Activated effector memory CD4-positive, alpha-beta T cell treated with anti-CD3 and anti-CD28 coated beads, Interleukin-2, amount 50 U/mL, for 16 hours (primary cell): Measurements from ENCODE around the gene OTOS.

Source experiments
- DNase-seq: peaks from one replicate; pipeline ENCODE4 v3.0.0-alpha.2; 2020

The OTOS gene

DNA sequence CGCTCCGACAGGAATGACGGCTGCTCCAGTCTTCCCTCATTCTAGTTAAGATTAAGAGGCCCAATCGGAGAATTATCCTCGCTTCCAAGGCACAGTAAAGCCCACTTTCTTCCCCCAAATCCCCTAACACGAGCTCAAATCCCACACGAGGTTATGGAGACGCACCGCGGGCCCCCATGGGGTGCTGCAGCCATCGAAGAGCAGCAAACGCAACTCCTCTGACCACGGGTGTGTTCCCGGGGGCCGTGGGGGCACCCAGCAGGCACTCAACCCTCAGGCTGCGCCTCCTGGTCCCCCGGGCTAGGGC is 4.8 kb downstream of the OTOS start:
- no peak for DNase-seq

DNA sequence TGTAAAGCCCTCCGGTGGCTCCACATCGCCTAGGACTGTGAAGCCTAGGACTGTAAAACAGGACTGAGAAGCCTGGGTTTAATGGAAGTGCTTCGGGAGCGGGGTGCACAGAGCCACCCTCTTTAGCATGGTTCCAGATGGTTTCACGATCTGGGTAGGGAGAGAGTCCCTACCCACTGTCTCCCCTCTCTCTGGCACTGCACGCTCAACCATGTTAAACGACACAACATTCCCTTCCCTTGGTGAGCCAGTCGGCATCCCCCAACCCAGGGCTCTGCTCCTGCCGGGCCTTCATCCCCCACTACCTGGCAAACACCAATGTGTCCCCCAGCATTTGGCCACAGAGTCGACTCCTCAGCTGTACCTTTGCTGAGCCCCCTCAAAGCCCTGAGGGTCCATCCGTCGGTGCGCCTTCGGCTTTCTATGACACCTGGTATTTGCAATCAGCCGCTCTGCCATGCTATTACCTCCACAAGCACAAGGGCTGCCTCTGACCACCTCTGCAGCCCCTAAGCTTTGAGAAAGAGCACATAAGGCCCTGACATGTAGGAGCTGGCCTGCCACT is 5.4 kb downstream of the OTOS start:
- DNase-seq, result no peak

DNA sequence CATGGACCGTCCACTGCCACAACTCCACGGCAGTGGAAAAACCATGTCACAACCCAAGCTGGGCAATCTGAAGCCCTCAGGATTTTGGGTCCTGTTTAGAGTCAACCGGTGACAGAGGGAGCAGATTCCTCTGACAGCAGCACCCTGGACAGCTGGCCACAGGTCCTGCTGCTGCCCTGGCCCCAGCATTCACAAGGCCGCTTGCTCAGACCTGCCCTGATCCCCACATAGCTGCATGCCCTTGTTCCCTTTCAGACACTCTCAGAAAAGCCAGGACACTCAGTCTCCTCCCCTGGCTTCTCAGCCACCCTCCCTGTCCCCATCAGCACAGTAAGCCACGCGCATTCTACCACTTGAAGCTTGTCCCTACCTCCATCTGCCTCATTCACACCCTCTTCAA is 6.0 kb downstream of the OTOS start:
- DNase-seq, result peak; percentile 53

DNA sequence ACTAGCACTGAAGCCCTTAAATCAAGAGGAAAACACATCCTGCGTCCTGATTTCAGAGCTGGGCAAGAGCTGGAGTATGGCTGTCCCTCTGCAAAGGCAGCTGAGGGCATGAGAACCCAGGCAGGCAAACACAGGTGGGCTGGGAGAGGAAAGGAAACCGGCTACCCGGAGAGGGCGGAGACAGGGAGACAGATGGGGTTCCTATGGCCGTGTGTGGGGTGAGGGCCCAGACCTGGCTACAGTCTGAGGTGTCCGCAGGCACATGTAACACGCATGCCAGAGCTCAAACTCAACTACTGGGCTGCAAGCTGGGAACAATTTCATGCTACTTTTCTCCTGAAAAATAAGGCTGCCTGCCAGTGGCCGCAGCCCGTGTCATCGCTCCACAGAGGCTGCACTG is 7.1 kb downstream of the OTOS start:
- peak; percentile 27 for DNase-seq

DNA sequence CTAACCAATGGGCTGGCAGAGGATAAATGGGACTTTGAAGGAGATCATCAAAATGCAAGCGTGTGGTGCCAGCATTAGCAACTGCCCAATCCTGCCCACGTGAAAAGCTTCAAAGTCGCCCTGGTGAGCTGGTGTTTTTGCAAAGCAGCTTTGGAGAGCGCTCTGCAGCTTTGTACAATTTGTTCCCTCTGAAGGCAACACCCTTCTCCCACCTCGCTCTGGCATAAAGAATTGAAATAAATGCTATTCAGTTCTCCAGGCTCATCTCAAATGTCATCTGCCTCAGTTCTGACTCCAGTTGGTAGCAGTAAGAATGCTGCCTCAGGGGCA is 7.8 kb downstream of the OTOS start:
- DNase-seq, result peak; percentile 49

DNA sequence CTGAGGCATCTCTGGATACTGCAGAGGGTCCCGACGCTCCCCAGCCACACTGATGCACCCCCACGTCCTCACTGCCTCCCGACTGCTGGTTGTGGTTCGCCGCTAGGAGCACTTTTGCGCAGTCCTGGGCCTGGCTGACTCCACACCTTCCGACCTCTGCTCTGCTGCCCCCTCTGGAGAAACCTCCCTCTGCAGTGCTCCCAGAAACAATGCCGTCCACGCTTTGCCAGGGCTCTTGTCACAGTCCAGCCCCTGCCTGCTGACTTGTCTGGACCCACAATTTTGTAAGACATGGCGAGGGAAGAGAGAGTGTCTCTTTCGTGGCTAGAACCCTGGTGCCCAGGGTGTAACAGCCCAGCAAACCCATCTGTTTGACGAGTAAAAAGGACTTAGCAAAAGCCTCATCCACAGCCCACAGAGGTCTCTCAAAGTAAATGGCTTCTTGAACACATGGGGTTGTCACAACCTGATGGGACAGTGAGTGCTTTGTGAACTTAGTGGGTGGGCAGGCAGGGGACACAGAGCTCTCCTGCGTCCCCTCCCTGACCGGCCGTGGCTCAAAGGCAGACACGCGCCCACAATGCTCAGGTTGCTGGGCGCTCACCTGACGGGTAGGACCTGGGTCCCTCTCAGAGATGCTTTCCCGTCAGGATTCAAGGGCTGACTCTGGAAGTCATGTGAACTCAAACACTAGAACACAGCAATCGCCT is 8.4 kb downstream of the OTOS start:
- peak; percentile 56 for DNase-seq

DNA sequence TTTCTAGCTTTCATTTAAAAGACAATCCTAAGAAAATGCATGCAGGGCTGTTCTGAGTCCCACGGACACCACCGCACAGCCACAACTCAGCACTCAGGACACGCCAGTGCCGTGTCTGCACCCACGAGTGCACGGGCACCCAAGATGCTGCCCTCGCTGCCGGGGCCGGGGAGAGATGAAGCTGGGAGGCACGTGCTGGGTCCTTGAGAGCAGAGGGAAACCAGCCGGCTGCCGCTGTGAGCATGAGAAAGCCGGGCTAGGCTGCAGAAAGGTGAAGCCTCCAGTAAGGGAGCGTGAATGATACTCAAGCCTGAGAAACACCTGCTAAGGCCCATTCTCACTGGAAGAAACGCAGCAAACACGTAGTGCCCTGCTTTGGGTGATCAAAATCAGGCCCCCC is 9.2 kb downstream of the OTOS start:
- peak; percentile 54 for DNase-seq

DNA sequence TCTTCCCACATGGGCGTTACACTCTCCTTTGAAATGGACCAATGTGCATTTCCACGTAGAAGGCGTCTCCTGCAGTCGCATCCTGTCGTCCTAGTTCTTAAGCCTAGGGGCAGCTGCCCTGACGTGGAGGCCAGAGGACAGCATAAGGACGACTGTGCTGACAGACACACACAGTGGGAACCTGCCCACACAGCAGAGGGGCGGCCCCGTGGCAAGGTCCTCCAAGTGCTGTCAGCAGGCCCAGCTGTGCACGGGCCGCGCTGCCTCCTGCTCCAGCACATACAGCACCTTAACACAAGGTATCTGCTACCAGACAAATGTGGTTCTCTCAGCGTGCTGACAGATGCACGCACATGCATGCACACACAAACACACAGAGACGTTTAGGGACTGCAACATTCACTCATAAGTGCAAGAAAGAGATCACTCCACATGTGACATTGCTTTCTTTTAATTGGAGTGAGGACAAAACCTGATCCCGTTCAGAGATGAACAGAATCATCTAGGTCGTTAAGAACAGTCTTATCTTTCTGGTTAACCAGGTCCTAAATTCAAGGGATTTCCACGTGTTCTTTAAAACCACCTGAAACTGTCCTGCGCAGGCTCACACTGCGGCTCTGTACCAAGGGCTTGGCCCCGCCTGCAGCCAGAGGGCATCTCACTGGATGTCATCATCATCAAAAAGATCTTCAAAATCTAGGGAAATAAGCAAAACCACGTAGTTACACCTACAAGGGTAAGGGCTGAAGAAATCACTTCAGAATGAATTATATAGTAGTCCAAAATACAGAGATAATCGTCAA is 9.9 kb downstream of the OTOS start:
- DNase-seq, result peak; percentile 51

DNA sequence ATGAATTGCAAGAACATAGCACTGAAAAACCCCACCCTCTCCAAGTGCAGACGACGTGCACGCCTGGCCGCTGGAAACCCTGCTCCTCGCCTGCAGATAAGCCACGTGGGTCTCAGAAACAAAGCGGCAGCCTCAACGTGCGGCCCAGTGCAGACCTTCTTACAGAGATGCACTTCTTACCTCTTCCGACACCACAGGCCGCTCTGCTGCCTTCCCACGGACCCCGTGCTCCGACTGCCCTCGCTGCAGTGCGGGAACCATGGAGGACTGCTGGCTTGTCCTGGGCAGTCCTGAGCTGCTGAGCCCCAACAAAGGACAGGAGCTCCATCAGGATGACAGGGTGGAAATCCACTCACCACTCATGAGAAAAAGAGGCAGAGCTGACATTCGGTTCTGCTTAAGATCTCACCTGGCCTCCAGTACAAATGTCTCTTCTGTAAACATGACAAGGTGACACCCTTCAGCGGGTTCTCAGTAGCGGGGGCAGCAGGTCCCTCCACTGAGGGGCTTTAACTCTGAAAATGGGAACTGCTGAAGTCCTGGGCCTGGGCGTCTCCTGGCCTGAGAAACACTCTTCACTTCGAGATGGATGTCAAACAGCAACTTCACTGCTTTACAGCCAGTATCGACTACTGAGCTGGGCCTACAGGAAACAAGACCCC is 10.6 kb downstream of the OTOS start:
- peak; percentile 25 for DNase-seq

DNA sequence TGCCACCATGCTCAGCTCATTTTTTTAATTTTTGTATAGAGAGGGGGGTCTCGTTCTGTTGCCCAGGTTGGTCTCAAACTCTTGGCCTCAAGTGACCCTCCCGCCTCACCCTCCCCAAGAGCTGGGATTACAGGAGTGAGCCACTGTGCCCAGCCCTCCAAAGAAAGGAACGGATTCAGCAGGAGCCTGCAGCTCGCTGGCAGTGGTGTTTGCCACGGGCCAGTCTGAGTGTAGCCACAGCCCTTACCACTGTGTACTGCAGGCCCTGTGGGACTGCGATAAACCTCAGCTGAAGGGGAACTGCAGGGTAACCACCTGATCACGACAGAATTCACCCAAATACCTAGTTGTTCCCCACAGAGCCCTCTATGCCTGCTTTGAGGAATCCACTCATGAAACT is 11.1 kb downstream of the OTOS start:
- peak; percentile 17 for DNase-seq

DNA sequence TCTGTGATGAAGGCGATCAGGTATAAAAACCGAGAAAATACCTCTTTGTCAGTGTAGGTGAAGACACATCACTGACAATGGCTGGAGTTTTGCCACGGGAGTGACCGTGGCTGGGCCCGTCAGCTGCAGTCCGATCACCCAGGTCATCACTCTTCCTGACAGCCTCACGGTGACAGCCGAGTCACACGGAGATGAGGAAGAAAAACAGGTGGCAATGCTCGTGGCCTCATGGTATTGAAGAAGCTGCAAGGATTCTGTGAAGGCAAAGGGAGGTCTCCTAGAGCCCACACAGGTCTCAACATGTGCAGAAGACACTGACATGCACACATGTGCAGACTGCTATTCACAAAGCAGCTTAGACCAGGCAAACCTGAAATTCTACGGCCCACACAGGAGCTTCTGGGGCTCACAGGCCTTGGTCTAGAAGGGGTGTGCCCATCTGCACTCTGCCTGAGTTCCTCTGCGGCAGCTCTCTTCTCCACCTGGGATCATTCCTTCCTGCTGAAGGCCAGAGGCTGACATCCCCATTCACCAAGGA is 11.8 kb downstream of the OTOS start:
- DNase-seq, result peak; percentile 14

DNA sequence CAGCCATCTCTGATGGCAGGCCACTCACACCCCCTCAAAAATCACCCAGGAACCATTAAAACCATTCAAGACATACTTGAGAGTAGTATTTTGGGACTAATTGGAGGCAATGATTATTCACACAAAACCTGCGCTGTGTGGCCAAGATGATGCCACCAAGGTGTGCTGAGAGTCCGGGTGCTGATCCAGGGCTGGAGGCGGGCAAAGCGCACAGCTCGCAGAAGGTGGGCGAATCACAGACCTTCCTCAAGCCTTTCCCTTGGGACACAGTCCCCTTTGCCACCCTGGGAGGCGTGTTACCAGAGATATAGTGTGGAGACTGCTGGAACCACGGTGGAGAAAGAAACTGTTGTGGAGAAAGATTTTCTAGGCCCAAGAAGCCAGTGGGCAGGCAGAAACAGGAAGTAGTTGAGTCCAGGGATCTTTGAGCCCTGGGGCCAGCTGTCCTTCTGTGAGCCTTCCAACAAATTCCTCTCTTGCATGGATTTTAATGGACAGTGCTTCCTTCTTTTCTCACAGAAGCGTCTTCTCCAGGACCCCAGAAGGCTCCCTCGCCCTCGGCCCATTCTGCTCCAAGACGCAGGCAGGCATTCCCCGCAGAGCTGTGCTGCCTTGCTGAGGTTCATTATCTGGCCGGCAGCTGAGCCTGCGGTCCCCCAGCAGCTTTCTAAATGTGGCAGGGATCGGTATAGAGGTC is 12.4 kb downstream of the OTOS start:
- peak; percentile 38 for DNase-seq

DNA sequence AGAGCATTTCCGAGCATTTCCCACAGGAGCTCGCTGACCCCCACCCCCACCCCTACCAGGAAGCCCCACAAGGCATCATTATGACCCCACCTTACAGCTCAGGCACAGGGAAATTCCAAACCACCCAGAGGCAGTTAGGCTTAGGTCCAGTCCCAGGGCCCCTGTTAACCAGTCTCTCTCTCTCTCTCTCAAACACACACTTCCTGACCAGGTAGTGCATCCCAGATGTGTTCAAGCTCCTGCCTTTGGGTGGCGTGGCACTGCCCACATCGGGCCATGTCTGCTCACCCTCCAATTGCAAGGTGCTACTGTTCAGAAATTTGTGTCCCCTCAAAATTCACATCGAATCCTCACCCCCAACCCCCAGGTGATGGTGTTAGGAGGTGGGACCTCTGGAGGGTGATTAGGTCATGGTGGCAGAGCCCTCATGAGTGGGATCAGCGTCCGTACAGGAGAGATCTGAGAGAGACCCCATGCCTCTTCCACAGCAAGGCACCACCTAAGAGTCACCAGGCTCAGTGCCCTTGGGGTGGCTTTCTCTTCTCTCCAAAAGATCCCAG is 13.2 kb downstream of the OTOS start:
- DNase-seq, result peak; percentile 24

DNA sequence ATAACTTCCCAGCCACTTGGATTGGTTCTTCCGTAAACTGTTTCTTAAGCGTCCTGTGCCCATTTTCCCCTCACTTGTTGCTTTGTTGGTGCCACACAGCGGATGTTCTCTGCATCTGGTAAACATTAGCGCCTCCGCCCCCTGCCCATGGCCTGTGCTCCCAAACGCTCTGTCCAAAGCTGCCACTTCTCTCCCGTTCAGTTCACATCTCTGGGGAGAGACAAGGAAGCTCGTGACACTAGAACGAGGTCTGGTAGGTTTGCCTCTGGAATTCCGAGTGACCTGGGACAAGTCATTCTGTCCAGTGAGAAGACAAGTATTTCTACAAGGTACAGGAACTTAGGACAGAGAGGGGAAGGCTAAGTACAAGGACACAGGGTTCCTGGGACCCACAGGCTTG is 13.7 kb downstream of the OTOS start:
- DNase-seq, result peak; percentile 37

DNA sequence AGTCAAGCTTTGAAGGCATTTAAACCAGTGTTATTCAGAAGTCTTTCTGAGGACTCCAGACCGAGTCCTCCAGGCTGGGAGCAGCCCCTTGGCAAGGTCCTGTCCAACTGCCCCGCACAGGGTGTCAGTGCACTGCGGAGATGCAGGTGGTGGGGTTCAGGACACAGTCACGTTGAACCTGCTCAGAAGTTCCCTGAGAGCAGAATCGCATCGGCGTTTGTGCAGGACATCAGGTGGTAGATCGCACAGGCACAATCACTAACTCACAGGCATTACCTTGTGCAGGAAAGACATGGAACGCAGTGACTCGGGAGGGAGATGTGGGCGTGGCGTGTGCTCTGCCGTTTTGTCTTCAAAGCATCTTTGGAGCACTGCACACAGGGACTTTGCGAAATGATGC is 14.7 kb downstream of the OTOS start:
- peak; percentile 39 for DNase-seq

DNA sequence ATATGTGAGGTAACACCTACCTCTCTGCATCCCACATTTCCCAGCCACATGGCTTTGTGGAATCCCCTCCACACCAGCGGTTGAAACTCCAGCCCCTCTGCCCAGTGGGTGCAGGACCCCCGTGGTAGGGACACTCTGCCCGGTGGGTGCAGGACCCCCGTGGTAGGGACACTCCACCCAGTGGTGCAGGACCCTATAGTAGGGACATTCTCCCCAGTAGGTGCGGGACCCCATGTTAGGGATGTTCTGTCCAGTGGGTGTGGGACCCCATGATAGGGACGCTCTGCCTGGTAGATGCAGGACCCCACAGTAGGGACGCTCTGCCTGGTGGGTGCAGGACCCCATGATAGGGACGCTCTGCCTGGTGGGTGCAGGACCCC is 15.8 kb downstream of the OTOS start:
- peak; percentile 58 for DNase-seq

DNA sequence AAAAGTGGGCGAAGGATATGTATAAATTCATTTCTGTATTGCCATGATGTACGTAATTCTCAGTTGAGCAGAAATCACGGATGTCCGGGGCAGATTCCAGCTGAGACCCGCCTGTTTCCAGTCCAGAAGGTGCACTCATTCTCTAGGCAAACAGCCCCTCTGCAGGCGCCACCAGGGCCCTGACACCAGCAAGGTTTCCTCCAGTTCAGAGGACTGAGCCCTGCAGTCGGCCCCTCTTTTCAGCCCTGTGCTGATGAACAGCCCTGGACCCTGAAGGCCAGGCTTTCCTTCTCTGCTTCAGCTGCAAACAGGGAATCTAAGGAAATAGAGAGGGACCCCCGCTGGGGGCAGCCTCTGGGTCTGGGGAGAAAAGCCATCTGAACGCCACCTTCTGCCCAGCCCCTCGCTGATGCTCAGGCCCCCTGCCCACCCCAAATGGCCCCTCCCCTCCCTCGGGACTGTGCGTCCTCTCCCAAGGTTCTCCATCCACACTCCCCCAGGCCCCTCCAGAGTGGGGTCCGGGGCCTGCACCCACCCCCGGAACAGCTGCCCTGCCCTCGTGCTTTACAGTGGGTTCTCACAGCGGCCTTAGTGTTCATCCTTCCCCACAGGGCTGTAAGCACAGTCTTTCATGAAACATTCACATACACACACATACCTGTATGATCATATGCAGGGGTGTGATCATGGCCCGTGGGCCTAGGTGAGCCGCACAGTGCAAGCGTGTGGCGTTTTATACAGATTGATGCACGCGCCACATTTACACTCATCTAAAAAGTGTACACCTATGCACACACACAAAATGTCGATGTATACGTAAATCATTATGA is 16.4 kb downstream of the OTOS start:
- peak; percentile 44 for DNase-seq

DNA sequence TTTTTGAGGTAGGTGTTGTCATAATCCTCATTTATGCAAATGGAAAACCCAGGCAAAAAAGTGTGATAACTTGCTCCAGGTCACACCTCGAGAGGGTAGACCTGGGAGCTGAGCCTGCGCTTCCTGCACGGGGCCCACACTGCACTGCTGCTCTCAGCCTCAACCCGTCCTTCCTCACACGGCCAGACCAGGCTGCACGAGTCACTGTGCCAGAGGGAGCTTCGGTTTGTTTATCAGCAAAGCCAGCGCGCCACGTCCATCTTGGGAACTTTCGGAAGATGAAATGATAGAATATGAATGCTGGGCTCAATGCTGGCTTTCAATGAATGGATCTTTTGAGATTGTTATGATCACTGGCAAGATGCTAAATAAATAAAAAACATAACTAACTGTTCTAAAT is 18.8 kb downstream of the OTOS start:
- DNase-seq, result no peak

DNA sequence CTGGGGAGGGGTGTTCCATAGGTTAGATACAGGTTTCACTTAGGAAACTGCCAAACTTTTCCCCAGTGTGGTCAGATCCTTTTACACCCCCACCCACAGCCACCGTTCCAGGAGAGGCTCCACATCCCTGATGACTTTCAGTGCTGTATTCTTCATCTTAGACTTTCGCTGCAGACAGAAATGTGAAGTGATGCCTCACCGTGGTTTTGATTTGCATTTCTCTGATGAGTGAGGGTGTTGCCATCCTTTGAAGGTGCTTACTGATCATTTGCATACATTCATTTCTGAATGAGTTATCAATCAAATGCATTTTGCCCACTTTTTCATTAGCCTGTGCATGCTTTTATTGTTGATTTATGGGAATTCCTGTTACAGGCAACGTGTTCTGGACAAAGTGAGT is 19.3 kb downstream of the OTOS start:
- DNase-seq, result peak; percentile 28

DNA sequence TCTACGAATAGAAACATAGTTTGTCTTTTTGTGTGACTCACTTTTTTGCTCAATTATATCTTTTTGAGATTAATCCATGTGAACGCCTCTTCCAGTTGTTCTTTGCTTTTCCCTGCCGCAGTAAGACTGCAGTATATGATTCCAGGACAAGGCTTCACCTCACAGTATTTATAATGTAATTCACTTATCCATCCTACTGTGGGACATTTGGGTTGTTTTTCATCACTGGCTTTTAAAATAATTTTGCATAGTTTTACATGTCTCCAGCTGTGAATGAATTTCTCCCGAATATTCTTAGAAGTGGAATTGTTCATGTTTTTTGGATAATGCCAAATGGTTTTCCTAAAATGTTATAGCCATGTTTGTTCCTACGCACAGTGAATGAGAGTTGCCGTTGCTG is 26.2 kb downstream of the OTOS start:
- DNase-seq, result no peak

DNA sequence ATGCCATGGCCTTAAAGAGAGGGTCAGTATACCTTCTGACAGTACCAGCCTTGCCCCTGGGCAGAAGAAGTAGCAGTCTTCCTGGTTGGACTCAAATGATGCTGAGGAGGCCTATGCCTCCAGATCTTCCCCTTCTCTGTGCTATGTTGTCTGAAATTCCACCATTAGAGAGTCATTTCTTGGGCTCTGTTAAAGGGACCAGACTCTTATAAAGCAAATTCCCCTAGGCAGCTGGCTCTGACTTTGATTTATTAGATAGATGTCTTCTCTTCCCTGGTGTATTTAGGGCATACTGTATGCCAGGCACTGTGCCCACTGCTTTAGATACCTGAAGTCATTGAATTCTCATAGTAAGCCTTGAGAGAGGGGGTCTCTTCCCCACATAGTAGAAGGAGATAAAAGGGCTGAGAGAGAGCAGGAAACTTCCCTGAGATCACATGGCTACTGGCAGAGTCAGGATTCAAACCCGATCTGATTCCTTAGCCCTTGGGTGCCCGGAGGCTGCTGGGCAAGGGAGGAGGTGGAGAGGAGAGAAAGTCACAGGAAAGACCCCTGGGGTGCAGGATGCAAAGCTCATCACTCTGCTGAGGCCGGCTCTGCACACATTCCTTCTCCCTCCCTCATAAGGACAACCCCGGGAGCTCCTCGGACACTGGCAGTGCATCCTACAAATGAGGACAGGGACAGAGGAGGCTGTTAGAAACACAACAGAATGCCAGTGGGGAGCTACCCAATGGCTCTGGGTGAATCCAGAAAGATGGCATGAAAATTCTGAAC is 27.4 kb downstream of the OTOS start:
- DNase-seq, result no peak
